Right lobe of liver (tissue), 6 donors: Measurements from ENCODE around the gene GAS6. TPM values are rescaled to one million over a fixed set of nuclear protein-coding genes. Genes with fewer than 3 reads are reported as not detected.
"Not testable (repeated sequence)": the region's sequence is repeated elsewhere in the genome, so short reads cannot be mapped to it uniquely, and the experiment has no call there.

Source experiments
- ATAC-seq, 4 donors: fragments of 200-7000 bp; cut with Tn5 transposase; one replicate each; pipeline ENCODE4 v1.9.1; 2020; ENCODE audit warnings: mild to moderate bottlenecking in 4 of 4, moderate library complexity in 4 of 4
- DNase-seq, 3 donors: peaks; one replicate each; pipeline ENCODE4 v3.0.0-alpha.2; 2020
- H3K27ac ChIP-seq, 3 donors: fragments of 200-600 bp; one replicate each; pipeline ENCODE4 v1.8.0; 2022
- H3K27me3 ChIP-seq, 2 donors: fragments of 200-600 bp; one replicate each; pipeline ENCODE4 v1.8.0; 2022
- H3K36me3 ChIP-seq, 4 donors: fragments of 200-600 bp; sonication (generic) in 1 of 4; one replicate each; pipeline versions ENCODE4 v1.5.1 to v1.8.0; 2017 to 2022; ENCODE audit warnings: control low read depth in 1 of 4
- H3K4me1 ChIP-seq, 4 donors: fragments of 200-600 bp; sonication (generic) in 1 of 4; one replicate each; pipeline versions ENCODE4 v1.5.1 to v1.8.0; 2017 to 2022; ENCODE audit warnings: control low read depth in 1 of 4
- H3K4me3 ChIP-seq, 3 donors: fragments of 200-600 bp; one replicate each; pipeline ENCODE4 v1.8.0; 2022
- H3K9me3 ChIP-seq, 4 donors: fragments of 200-600 bp; sonication (generic) in 1 of 4; one replicate each; pipeline versions ENCODE4 v1.5.1 to v1.8.0; 2017 to 2022; ENCODE audit warnings: control low read depth in 1 of 4
- POLR2A ChIP-seq: fragments of 450-650 bp; IDR thresholded peaks from one replicate; pipeline ENCODE4 v1.6.1; 2017; ENCODE audit warnings: antibody characterized with exemption, mild to moderate bottlenecking
- WGBS: methylation state at CpG from one replicate; pipeline ENCODE4 v1.1.6; 2018; ENCODE audit warnings: low coverage, low lambda C conversion rate; ENCODE audit not compliant: insufficient coverage; ENCODE audit errors: missing lambda C conversion rate; 5-methylcytosine and 5-hydroxymethylcytosine counted together
- intact Hi-C, 2 donors: fragments of 100-400 bp; cut with DNase I; formaldehyde crosslinking; loops; one replicate each; pipeline versions ENCODE4 v1.11.2 to v1.14.1; 2022
- total RNA-seq, 6 experiments: library from RNA; depleted of rRNA in 2 of 6; stranded (reverse); fragments of >200 nt in 2 of 6; fragmentation: NEBNext Ultra II Directional in 3 of 6; extraction: Animal tissue kit (Norgen Biotek cat#: 25700) in 3 of 6; gene quantifications; one replicate each; pipeline versions ENCODE4 v1.1.0 to v1.2.4, GENCODE V29; 2016 to 2023
- TF ChIP-seq, protein P1 (sequence below), 4 donors: fragments of 200-600 bp in 3 of 4; fragments of 450-650 bp in 1 of 4; IDR thresholded peaks; one replicate each; pipeline versions ENCODE4 v1.5.1 to v1.8.0; 2016 to 2022; ENCODE audit warnings: antibody characterized with exemption in 4 of 4, mild to moderate bottlenecking in 2 of 4
- donor health status: DM: no; HTN: yes; CAD: no.
- donor health status: DM: no; HTN: no; CAD: no.
- donor health status: DM: no; HTN: no; CAD: no.
- donor health status: DM: no; HTN: yes; CAD: no.
- donor health status: DM: no; HTN: yes; CAD: no.

GAS6 gene
- total RNA-seq, 6 experiments from 2014 or later = 11.9 to 48.5 (median 27.2) TPM

DNA sequence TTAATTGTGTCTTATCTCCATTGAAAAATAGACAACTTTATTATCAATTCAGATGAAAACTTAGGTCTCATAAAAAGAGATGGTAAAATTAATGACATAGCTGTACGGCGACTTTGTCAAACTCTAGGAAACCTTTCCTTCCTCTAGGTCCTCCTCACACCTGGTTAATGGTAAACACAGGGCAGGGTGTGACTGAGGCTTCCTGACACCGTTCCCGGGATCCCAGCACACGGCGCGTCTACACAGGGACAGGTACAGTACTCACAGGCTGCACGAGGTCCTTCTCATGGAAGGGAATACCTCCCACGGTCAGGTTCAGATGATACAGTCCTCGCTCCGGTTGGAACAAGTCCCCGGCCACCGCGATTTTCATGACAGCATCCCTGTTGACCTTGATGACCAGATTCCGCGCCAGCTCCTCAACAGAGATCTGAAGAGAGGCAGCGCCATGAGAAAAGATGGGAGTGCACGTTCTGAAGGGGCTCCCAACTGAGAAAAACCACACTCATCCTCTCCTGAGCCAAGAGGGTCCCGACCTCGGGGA is 35.5 kb downstream of the GAS6 start:
- H3K36me3 ChIP-seq = no peaks in the 10 kb centered on the region
- H3K4me1 ChIP-seq = peaks cover 0 to 9% (median 0%) of the 10 kb centered on the region in 4 donors
- H3K4me3 ChIP-seq = no peak overlapping the region
- DNase-seq = no peak
- 89% methylated on average over 2 of the region's 20 CpGs for WGBS
- no peaks in the 10 kb centered on the region for H3K9me3 ChIP-seq
- no peak for ATAC-seq
- TF ChIP-seq, protein P1, sequence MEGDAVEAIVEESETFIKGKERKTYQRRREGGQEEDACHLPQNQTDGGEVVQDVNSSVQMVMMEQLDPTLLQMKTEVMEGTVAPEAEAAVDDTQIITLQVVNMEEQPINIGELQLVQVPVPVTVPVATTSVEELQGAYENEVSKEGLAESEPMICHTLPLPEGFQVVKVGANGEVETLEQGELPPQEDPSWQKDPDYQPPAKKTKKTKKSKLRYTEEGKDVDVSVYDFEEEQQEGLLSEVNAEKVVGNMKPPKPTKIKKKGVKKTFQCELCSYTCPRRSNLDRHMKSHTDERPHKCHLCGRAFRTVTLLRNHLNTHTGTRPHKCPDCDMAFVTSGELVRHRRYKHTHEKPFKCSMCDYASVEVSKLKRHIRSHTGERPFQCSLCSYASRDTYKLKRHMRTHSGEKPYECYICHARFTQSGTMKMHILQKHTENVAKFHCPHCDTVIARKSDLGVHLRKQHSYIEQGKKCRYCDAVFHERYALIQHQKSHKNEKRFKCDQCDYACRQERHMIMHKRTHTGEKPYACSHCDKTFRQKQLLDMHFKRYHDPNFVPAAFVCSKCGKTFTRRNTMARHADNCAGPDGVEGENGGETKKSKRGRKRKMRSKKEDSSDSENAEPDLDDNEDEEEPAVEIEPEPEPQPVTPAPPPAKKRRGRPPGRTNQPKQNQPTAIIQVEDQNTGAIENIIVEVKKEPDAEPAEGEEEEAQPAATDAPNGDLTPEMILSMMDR (IDR thresholded peaks at IDR 0.05) = no peak
- no peak for TF ChIP-seq POLR2A
- no peak overlapping the region for H3K27ac ChIP-seq
- intact Hi-C loops = no loop called here
- H3K27me3 ChIP-seq = no peaks in the 10 kb centered on the region

DNA sequence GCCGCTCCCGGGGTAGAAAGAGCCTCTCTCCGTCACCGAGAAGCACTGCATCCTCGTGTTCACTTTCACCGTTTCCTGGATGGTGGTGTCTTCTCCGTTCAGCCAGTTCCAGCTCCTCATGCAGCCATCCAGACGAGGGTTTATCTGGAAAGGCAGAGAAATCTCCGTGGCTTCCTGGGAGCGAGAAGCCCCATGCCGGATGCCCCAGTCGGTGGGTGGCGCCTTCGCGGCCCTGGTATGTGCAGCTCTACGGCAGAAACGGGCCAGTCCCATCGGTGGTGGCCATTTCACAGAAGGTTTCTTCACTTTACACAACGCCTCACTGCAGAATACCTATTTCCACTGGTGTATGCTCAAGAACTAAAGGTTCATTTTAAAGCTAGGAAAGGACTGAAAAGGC is 36.9 kb downstream of the GAS6 start:
- Histone ChIP-seq H3K4me3 (no peak overlapping the region), H3K27ac (no peak overlapping the region), H3K9me3 (no peaks in the 10 kb centered on the region), H3K36me3 (no peaks in the 10 kb centered on the region), H3K4me1 (peaks cover 0 to under 1% (median 0%) of the 10 kb centered on the region in 4 donors), H3K27me3 (no peaks in the 10 kb centered on the region)
- no peak for ATAC-seq
- WGBS = 89% methylated on average over 10 of the region's 19 CpGs
- TF ChIP-seq, protein P1 (IDR thresholded peaks at IDR 0.05) = no peak
- TF ChIP-seq POLR2A = no peak
- intact Hi-C loops = no loop called here
- no peak for DNase-seq

DNA sequence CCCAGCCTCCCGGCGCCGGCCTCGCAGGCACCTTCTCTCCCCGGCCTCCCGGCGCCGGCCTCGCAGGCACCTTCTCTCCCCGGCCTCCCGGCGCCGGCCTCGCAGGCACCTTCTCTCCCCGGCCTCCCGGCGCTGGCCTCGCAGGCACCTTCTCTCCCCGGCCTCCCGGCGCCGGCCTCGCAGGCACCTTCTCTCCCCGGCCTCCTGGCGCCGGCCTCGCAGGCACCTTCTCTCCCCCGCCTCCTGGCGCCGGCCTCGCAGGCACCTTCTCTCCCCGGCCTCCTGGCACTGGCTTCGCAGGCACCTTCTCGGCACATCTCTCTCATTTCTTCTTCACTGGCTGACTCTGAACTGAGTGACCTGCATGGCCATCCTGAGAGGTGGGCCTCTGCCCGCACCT is 37.4 kb downstream of the GAS6 start:
- H3K4me1 ChIP-seq, H3K36me3 ChIP-seq, H3K27me3 ChIP-seq, DNase-seq, ATAC-seq, intact Hi-C loops, H3K9me3 ChIP-seq, H3K4me3 ChIP-seq, H3K27ac ChIP-seq: not testable (repeated sequence)
- WGBS = 86% methylated on average over 18 of the region's 35 CpGs

DNA sequence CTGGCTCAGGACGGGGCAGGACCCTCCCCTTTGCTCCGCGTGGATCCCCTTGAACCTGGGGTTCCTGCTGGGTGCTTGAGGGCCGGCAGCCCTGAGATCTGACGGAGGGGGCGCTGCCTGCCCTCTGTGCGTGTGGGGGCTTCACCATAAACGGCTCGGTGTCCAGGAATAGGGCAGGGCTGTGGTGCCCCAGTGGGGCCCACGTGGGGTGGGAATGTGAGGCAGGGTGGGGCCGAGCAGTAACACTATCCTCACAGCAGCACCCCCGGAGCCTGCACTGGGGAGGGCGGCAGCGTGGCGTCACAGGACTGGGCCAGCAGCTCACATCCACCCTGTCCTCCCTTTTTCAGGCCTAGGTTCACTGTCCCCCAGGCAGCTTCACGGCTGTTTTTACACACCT is 38.0 kb downstream of the GAS6 start:
- Histone ChIP-seq H3K36me3 (no peaks in the 10 kb centered on the region), H3K4me1 (no peaks in the 10 kb centered on the region), H3K4me3 (no peak overlapping the region), H3K9me3 (no peaks in the 10 kb centered on the region), H3K27me3 (no peaks in the 10 kb centered on the region), H3K27ac (no peak overlapping the region)
- TF ChIP-seq, protein P1 (IDR thresholded peaks at IDR 0.05) = no peak
- no peak for TF ChIP-seq POLR2A
- no CpG with 5 or more reads among the region's 16 CpGs for WGBS
- intact Hi-C loops = no loop called here
- ATAC-seq = peak in 1 of 4 donors; percentile 6
- DNase-seq = no peak

DNA sequence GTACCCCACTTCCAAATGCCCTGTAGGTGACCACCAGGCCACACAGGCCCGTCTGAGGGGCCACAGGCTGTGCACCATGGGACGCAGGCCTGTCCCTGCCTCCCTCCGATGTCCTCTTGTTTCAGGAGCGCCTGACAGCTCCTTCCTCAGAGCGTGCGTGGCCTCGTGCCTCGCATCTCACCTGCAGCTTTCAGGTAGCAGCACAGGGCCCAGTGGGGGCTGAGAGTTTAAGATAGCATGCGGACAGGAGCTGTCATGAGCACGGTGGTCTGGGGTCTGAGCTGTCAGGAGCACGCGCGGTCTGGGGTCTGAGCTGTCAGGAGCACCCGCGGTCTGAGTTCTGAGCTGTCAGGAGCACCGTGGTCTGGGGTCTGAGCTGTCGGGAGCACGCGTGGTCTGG is 40.1 kb downstream of the GAS6 start:
- intact Hi-C loops = no loop called here
- Histone ChIP-seq H3K9me3 (no peaks in the 10 kb centered on the region), H3K27ac (no peak overlapping the region), H3K27me3 (no peaks in the 10 kb centered on the region), H3K36me3 (no peaks in the 10 kb centered on the region), H3K4me1 (no peaks in the 10 kb centered on the region), H3K4me3 (no peak overlapping the region)
- ATAC-seq (no peak), DNase-seq (no peak)
- no peak for TF ChIP-seq POLR2A
- TF ChIP-seq, protein P1 (IDR thresholded peaks at IDR 0.05) = no peak
- WGBS = 70% methylated on average over 7 of the region's 19 CpGs
